Astrocyte of the cerebellum (primary cell): ENCODE results near the gene GPR82.

Experiments
- DNase-seq: peaks from one replicate; pipeline ENCODE4 v3.0.0-alpha.2; 2011; ENCODE audit warnings: low read depth
- H3K4me3 ChIP-seq: 2 replicates; pipeline ENCODE4 v1.5.1; 2011; ENCODE audit warnings: mild to moderate bottlenecking, low read depth, low read length, moderate library complexity
- CTCF ChIP-seq: IDR thresholded peaks from 2 replicates; pipeline ENCODE4 v1.5.1; 2012; ENCODE audit warnings: low read length, low read depth, moderate library complexity, mild to moderate bottlenecking; ENCODE audit errors: missing control alignments
- in situ Hi-C: cut with HindIII; loops from 2 replicates; pipeline ENCODE4 v1.10.0; 2017; ENCODE audit warnings: low sequenced_read_pairs

The GPR82 gene

GRCh38 chrX:41705680-41706374 lies 18.2 kb upstream of the GPR82 start:
- H3K4me3 ChIP-seq, result no peak overlapping the region
- in situ Hi-C loops, result no loop called here
- no peak for DNase-seq
- TF ChIP-seq CTCF, result no peak

GRCh38 chrX:41707218-41707617 lies 16.8 kb upstream of the GPR82 start:
- TF ChIP-seq CTCF, result no peak
- in situ Hi-C loops, result no loop called here
- DNase-seq, result no peak
- no peak overlapping the region for H3K4me3 ChIP-seq

GRCh38 chrX:41708486-41708885 lies 15.5 kb upstream of the GPR82 start:
- no peak for DNase-seq
- no peak for TF ChIP-seq CTCF
- no peak overlapping the region for H3K4me3 ChIP-seq
- in situ Hi-C loops, result no loop called here

- TF ChIP-seq CTCF, result no peak
- in situ Hi-C loops, result no loop called here
- no peak overlapping the region for H3K4me3 ChIP-seq
- DNase-seq, result no peak
Observed at GRCh38 chrX:41711021-41711667, 12.8 kb upstream of the GPR82 start.

GRCh38 chrX:41716222-41716621 lies 7.8 kb upstream of the GPR82 start:
- in situ Hi-C loops, result no loop called here
- TF ChIP-seq CTCF, result no peak
- H3K4me3 ChIP-seq, result no peak overlapping the region
- no peak for DNase-seq

GRCh38 chrX:41716767-41717473 lies 7.1 kb upstream of the GPR82 start:
- in situ Hi-C loops, result no loop called here
- no peak for TF ChIP-seq CTCF
- DNase-seq, result no peak

More at GRCh38 chrX:41716767-41717473, 7.1 kb upstream of the GPR82 start:
- no peak overlapping the region for H3K4me3 ChIP-seq
